CD4-positive, alpha-beta T cell treated with Interleukin-4 for 4 hours (primary cell): ENCODE measurements around the gene UTY.

ENCODE experiments used
- DNase-seq: peaks from one replicate; pipeline ENCODE4 v3.0.0-alpha.2; 2020

The UTY gene

GRCh38 chrY:13398876-13399275 lies 81.0 kb downstream of the UTY start:
- DNase-seq, result no peak

DNA sequence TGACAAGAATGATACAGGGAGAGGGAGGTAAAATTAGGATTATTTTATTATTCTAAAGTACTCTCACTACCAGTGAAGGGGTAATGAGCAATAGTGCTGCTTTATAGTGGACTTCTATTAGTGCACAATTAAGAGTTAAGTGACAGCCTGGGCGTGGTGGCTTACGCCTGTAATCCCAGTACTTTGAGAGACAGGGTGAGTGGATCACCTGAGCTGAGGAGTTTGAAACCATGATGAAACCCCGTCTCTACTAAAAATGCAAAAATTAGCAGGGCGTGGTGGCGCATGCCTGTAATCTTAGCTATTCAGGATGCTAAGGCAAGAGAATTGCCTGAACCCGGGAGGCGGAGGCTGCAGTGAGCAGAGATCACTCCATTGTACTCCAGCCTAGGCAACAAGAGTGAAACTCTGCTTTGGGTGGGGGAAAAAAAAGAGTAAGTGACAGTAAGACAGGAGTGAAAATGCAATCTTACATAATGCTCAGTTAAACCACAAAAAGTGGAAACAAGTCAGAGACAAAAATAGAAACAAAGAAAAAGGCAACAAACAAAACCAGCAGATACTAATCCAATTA lies 98.6 kb downstream of the UTY start:
- no peak for DNase-seq

DNA sequence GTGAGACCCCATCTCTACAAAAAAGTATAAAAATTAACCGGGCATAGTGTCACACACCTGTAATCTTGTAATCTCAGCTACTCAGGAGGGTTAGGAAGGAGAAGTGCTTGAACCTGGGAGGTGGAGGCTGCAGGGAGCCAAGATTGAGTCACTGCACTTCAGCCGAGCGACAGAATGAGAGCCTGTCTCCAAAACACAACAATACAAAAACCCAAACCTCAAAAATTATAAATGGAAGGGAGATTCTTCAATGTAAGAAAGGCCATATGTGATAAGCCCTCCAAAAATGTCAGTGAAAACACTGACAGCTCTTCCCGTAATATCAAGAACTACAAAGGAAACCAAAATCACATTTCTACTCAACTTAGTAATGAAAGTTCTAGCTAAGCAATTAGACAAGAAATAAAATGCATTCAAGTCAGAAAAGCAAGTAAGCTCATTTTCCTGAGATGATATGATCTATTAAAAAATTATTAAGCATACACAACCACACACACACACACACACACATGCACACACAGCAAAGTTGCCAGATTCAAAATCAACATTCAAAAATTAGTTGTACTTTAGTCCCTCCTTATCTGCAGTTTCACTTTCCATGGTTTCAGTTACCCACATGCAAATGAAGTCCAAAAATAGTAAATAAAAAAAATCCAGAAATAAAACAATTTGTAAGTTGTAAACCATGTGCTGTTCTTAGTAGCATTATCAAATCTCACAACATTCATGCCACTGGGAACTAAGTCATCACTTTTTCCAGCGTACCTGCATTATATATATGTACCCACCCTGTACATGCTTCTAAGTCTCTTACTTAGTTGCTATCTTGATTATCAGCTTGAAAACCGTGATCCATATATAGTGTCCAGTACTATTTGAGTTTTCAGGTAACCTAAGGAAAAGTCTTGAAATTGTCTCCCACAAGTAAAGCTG lies 108.7 kb downstream of the UTY start:
- DNase-seq, result peak; percentile 11

DNA sequence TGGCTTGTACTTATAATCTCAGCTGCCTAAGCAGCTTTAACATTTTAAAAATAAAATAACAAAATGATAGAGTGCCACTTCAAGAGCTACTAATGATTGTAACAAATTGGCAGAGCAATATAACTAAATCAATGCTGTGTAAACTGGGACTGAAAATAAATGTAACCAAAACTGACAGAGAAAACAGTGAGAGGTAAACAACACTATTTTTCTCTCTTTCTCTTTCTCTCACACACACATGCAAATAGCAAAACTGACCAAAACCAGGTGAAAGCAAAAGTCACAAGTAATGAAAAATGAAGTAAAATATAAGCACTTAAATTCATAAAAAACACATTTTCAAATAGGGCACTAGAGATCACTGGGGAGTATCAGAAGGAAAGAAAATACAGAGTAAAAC lies 109.6 kb downstream of the UTY start:
- DNase-seq, result no peak

GRCh38 chrY:13368513-13368845 lies 111.4 kb downstream of the UTY start:
- DNase-seq, result no peak

DNA sequence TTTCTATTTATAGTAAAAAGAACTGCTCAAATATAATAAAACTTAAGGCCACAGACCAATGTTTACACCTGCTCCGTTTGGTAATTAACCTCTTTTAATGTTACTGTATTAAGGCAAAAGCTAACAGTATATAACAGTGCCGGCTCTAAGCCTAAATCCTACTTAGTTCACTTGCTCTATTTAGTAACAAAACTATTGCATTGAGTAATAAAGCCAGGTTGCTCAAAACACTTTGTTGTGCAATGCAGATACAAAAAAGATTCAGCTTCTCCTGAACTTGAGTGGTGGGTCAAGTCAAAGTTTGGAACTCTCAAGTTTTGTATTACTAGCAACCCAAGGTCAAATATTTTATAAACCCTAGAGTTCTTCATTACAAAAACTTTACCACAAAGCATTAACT lies 116.2 kb downstream of the UTY start:
- no peak for DNase-seq

GRCh38 chrY:13362662-13363061 lies 117.2 kb downstream of the UTY start:
- no peak for DNase-seq

DNA sequence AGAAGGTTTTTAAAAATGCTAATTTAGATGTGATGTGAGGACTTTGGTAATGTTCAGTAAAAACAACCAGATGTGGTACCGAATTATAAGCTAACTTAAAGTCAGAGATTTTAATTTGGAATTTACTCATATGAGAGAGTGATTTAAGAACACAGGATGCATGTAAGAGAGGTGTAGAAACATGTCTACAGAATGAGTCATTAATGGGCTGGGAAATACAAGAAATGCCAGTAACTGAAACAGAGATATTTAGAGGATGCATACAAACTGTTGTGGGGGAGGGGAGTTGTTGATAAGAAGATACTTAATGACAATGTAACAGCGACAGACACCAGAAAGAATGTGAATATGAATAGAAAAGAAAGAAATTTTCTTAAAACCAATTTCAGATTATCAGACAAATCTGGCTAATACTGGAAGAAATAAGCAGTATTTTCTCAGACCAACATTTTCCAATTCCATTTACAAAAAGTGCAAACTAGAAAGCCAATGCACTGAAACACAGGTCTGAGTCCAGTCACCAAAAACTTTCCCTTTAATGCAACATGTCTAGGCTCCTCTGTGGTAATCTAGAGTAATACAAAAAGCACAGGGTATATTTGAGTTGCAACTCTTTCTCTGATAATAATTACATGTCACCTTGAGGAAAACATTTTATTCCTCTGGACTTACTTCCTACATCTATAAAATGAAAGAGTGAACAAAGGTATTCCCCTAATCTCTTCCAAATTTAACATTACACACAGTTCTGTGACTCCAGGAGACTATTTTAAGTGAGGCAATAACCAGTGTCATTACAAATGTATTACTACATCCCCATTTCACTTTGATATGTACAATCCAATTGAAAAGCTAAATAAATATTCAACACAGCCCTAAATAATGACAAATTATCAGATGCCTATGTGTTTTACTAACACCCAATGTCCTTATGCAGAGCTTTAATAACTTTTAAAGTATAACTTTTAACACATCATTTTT lies 117.9 kb downstream of the UTY start:
- DNase-seq, result peak; percentile 24

- DNase-seq, result no peak
Observed at GRCh38 chrY:13351443-13351842, 128.4 kb downstream of the UTY start.

GRCh38 chrY:13347106-13347505 lies 132.7 kb downstream of the UTY start:
- no peak for DNase-seq

- no peak for DNase-seq
Observed at GRCh38 chrY:13345549-13345948, 134.3 kb downstream of the UTY start.

GRCh38 chrY:13343307-13343946 lies 136.4 kb downstream of the UTY start:
- peak; percentile 45 for DNase-seq

DNA sequence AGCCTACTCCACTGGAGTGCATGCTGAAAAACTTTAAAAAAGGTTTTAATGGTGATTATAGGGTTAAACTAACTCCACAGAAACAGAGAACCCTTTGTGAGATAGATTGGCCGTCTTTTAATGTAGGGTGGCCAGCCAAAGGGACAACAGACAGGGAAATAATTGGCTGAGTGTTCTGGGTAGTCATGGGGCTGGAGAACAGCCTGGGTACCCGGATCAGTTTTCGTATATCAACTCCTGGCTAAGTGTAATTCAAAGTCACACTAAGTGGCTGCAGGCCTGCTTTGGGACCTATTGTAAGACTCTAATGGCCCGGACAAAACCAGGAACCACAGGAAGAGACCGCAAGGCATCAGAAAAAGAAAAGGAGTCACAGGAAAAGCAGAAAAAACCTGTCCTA lies 139.9 kb downstream of the UTY start:
- DNase-seq, result no peak

GRCh38 chrY:13339381-13339780 lies 140.5 kb downstream of the UTY start:
- DNase-seq, result no peak

DNA sequence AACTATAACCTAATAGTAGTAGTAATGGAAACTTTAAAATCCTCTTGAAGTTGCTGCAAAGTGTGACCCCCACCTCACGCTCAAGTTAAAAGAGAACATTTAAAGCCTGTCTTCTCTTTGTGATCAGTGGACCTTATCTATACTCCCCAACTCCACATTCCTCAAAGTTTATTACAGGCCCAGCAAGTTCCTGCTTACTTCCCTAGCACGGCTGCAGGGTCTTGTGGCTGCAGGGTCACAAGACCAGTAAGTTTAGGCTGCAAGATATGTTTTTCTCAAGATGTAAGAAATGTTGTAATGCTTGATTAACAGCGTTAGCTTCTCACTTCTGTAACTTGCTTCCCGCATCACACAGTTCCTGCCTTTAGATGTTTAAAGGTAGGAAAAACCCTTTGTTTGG lies 141.1 kb downstream of the UTY start:
- DNase-seq, result no peak

DNA sequence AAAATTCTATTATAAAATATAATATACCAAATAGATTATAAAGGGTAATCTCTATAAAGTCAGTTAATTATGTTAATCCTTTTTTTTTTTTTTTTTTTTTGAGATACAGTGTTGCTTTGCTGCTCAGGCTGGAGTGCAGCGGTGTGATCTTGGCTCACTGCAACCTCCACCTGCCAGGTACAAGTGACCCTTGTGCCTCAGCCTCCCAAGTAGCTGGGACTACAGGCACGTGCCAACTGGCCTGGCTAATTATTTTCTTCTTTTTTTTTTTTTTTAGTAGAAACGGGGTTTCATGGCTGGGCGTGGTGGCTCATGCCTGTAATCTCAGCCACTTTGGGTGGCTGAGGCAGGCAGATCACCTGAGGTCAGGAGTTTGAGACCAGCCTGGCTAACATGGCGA lies 141.9 kb downstream of the UTY start:
- DNase-seq, result no peak

DNA sequence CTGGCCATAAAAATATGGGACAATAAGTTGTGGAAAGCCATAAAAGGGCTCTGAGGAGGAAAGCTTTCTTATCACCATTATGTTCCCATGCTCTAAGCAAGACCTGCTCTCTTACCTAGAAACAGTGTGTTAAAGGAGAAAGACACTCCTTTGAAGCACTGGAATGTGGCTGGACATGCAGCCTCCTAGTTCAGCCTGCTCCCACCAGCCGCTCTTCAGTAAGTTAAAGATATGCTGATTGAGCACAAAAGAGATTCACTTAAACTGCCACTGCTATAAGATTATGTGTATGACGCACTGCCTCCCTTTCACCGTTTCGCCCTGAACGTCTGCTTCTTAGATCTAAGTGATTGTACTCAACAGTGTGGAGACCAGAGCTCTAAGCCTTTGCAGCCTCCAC lies 146.0 kb downstream of the UTY start:
- no peak for DNase-seq

- DNase-seq, result no peak
Observed at GRCh38 chrY:13330651-13331050, 149.2 kb downstream of the UTY start.

DNA sequence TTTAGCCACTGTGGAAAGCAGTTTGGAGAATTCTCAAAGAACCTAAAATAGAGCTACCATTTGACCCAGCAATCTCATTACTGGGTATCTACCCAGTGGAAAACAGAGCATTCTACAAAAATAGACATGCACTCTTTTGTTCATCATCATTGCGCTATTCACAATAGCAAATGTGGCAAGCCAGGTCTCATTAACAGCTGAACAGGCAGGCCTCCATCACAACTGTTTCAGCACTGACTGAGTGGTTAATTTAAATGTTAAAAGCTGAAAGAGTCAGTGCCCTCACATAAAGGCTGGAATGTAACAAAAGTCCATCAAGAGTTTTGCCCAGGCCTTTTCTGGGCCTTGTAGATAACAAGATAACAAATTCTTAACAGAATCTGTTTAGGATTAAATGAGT lies 166.9 kb downstream of the UTY start:
- no peak for DNase-seq

GRCh38 chrY:13307959-13308358 lies 171.9 kb downstream of the UTY start:
- DNase-seq, result no peak

DNA sequence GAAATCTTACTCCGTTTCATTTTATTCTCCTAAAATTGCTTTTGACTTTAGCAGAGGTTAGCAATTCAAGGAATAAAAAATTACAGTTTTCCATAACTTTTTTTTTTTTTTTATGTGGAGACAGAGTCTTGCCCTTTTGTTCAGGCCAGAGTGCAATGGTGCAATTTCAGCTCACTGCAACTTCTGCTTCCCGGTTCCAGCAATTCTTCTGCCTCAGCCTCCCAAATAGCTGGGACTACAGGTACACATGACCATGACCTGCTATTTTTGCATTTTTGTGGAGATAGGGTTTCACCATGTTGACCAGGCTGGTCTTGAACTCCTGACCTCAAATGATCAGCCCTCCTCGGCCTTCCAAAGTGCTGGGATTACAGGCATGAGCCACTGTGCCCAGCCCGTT lies 179.0 kb downstream of the UTY start:
- DNase-seq, result no peak

- no peak for DNase-seq
Observed at GRCh38 chrY:13299411-13299810, 180.4 kb downstream of the UTY start.
